Activated naive CD4-positive, alpha-beta T cell treated with anti-CD3 and anti-CD28 coated beads, Interleukin-2, amount 10 ng/mL, durations not matched to agents 7 days and 5 days (primary cell): ENCODE measurements around the gene P2RX6.

Experiments
- CTCF ChIA-PET: fragments of 350-600 bp; sonication (Branson Sonifier 250); formaldehyde crosslinking; loops from one replicate; lab custom pipeline; 2021; ENCODE audit warnings: antibody characterized with exemption; lab: Charles Lee
- DNase-seq: peaks from one replicate; pipeline ENCODE4 v3.0.0-alpha.2; 2020
- H3K27ac Mint-ChIP-seq: one replicate; pipeline ENCODE4 v1.8.0; 2021; ENCODE audit warnings: mild to moderate bottlenecking, moderate library complexity, mixed read lengths
- H3K27me3 Mint-ChIP-seq: one replicate; pipeline ENCODE4 v1.8.0; 2021; ENCODE audit warnings: mild to moderate bottlenecking, mixed read lengths
- H3K36me3 Mint-ChIP-seq: one replicate; pipeline ENCODE4 v1.8.0; 2021; ENCODE audit warnings: mixed read lengths
- H3K4me1 Mint-ChIP-seq: one replicate; pipeline ENCODE4 v1.8.0; 2021; ENCODE audit warnings: mixed read lengths
- H3K4me3 Mint-ChIP-seq: one replicate; pipeline ENCODE4 v1.8.0; 2021; ENCODE audit warnings: mild to moderate bottlenecking, moderate library complexity, mixed read lengths
- H3K9me3 Mint-ChIP-seq: one replicate; pipeline ENCODE4 v1.8.0; 2021; ENCODE audit warnings: mixed read lengths

P2RX6 gene

DNA sequence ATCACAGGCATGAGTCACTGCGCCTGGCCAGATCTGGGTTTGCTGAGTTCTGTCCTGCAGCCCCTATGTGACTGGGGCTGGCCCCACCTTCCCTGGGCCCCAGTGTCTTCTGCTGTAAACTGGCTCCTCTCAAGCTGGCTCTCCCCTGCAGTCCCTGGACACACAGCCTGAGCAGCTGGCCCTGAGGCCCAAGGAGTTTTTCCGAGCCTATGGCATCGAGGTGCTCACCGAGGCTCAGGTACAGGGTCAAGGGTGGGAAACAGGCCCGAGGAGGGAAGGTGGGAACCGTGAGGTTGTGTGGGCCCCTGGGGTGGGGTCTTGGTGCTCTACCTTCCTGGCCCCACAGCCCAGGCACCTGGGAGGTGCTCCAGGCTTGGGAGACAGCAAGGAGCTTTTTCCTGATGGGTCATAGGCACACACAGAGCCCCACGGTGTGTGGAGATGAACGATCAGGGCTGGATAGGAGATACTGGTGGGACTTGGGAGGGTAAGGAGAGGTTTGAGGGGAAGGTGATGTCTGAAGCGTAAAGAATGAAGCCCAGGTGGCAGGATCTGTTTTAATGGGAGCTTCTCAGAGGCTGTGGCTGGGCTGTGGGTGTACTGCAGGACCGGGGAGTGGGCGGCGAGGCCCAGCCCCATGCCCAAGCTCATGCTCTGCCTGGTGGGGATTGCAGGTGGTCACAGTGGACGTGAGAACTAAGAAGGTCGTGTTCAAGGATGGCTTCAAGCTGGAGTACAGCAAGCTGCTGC, 39.2 kb upstream of the P2RX6 start:
- Mint-ChIP-seq H3K27me3 (peaks cover 35% of the 10 kb centered on the region), H3K27ac (no peak overlapping the region), H3K4me1 (peaks cover 12% of the 10 kb centered on the region), H3K4me3 (no peak overlapping the region), H3K36me3 (no peaks in the 10 kb centered on the region), H3K9me3 (peaks cover 12% of the 10 kb centered on the region)
- no peak for DNase-seq
- CTCF ChIA-PET = no interaction called here

DNA sequence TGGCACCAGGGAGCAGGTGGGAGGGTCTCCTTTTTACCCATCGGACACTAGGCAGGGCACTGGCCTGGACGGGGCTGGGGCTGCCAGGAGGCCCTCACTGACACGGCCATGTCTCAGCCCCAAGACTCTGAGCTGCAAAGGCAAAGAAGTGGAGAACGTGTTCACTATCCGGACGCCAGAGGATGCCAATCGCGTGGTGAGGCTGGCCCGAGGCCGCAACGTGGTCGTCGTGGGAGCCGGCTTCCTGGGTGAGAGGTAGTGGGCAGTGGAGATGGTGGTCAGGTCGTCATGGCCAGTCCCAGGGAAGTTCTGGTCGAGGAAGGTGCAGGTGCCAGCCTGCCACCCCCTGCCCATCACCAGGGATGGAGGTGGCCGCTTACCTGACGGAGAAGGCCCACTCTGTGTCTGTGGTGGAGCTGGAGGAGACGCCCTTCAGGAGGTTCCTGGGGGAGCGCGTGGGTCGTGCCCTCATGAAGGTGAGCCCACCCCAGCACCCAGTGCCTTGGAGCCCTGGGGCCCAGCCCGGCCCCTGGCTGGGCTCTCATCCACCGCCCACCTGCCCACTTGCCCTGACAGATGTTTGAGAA, 38.6 kb upstream of the P2RX6 start:
- CTCF ChIA-PET = interaction anchor here (0.6 kb wide), 1 partner anchor 17 kb away, joined by 3 read pairs; no protein-coding TSS in a partner anchor
- no peaks in the 10 kb centered on the region for H3K36me3 Mint-ChIP-seq
- peaks cover 18% of the 10 kb centered on the region for H3K4me1 Mint-ChIP-seq
- H3K9me3 Mint-ChIP-seq = peaks cover 12% of the 10 kb centered on the region
- H3K27me3 Mint-ChIP-seq = peaks cover 32% of the 10 kb centered on the region
- H3K27ac Mint-ChIP-seq = no peak overlapping the region
- H3K4me3 Mint-ChIP-seq = no peak overlapping the region
- no peak for DNase-seq

DNA sequence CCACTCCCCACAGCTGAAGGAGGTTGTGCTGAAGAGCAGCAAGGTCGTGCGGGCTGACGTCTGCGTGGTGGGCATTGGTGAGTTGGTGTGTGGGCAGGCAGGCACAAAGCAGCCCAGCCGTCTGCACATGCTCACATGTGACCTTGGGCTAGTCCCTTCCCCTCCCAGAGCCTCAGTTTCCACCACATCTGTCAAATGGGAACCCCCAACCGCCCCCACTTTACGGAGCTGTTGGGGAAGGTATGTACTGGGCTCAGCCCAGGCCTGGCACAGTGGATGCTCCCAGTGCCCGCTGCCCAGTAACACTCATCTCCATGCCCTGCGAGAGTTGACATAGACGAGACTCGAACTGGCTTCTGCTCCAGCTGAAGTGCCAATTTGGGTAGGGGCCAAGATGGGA, 37.9 kb upstream of the P2RX6 start:
- CTCF ChIA-PET = interaction anchor here (0.6 kb wide), 1 partner anchor 17 kb away, joined by 3 read pairs; no protein-coding TSS in a partner anchor
- Mint-ChIP-seq H3K9me3 (peaks cover 12% of the 10 kb centered on the region), H3K27ac (no peak overlapping the region), H3K27me3 (peaks cover 30% of the 10 kb centered on the region), H3K4me3 (no peak overlapping the region), H3K36me3 (no peaks in the 10 kb centered on the region), H3K4me1 (peaks cover 21% of the 10 kb centered on the region)
- DNase-seq = no peak

DNA sequence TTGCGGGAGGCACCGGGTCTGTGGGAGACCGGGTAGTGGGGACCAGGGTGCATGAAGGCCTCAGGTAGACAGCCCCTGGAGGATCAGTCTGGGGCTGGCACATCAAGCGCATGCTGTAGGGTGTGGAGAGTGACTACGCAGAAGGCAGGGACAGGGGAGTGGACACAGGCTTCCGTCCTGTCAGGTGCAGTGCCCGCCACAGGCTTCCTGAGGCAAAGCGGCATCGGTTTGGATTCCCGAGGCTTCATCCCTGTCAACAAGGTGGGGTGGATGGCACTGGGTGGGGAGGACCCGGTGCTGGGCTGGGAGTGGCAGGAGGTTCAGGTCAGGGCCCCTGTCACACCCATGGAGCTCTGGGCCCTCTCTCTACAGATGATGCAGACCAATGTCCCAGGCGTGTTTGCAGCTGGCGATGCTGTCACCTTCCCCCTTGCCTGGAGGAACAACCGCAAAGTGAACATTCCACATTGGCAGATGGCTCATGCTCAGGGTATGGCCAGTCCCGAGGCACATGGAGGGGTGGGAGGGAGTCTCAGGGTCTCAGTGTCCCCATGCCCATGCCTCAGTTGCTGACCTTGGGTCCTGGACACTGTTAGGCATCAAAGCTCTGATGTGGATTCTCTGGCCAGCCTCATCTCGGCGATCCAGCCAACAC, 37.3 kb upstream of the P2RX6 start:
- Mint-ChIP-seq H3K27me3 (peaks cover 26% of the 10 kb centered on the region), H3K4me3 (no peak overlapping the region), H3K36me3 (peaks cover 2% of the 10 kb centered on the region), H3K4me1 (peaks cover 22% of the 10 kb centered on the region), H3K9me3 (peaks cover 12% of the 10 kb centered on the region), H3K27ac (no peak overlapping the region)
- no peak for DNase-seq
- CTCF ChIA-PET = no interaction called here

DNA sequence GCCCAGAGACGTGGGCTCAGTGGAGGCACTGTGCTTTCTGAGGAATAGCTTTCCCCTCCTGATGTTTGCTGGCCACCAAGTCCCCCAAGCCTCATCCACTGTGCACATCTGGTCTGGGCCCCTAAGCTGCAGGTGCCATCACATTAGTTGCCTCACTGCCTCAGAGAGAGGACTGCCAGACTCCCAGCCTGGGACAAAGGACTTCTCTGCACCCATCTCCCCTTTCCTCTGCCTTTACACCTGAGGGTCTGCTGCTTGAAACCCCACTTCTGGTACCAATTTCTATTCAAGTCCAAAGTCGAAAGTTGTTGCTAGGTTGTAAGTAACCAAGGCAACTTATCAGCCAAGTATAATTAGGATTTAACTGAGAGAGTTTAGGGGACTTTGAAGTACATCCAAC, 36.5 kb upstream of the P2RX6 start:
- Mint-ChIP-seq H3K4me1 (peaks cover 30% of the 10 kb centered on the region), H3K4me3 (no peak overlapping the region), H3K9me3 (peaks cover 12% of the 10 kb centered on the region), H3K27me3 (peaks cover 22% of the 10 kb centered on the region), H3K27ac (no peak overlapping the region), H3K36me3 (peaks cover 2% of the 10 kb centered on the region)
- no peak for DNase-seq
- CTCF ChIA-PET = no interaction called here

DNA sequence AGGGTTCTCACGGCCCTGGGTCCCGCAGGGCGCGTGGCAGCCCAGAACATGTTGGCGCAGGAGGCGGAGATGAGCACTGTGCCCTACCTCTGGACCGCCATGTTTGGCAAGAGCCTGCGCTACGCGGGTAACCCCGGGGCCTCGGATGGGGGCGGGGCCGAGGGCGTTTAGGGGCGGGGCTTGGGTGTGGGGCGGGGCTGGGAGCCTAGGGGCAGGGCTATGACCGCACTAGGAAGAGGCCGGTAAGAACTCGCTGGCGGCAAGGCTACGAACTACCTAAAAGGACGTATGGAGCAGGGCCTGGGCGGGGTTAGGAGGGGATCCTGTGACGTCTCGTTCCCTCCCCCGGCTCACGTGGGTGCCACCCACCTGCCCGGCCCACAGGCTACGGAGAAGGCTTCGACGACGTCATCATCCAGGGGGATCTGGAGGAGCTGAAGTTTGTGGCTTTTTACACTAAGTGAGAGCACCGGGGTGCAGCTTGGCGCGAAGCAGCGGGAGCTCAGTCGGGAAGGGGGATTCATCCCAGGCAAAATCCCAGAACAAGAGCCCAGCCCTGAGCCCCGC, 35.6 kb upstream of the P2RX6 start:
- Mint-ChIP-seq H3K27me3 (peaks cover 14% of the 10 kb centered on the region), H3K27ac (peak overlapping the region; percentile 24), H3K9me3 (peaks cover 12% of the 10 kb centered on the region), H3K4me1 (peaks cover 37% of the 10 kb centered on the region), H3K36me3 (peaks cover 9% of the 10 kb centered on the region), H3K4me3 (peak overlapping the region; percentile 51)
- DNase-seq = peak; percentile 80
- CTCF ChIA-PET = no interaction called here

DNA sequence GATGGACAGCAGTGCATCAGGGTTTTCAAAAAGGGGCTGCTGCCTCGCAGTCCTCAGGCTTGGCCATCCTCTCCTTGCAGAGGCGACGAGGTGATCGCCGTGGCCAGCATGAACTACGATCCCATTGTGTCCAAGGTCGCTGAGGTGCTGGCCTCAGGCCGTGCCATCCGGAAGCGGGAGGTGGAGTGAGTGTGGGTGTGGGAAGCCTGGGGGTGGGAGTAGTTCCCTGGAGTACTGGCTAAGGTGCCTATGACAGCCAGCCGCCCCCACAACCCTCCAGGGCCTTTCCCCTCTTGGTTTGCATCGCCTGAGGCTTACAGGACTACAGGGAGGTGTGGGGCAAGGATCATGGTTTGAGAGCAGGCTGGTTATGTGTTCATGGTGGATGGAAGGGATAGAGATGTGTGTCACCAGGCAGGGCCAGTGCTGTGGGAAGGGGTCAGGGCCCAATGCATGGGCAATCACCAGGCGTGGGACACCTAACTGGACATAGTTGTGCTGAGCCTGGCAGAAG, 35.0 kb upstream of the P2RX6 start:
- H3K27ac Mint-ChIP-seq = no peak overlapping the region
- H3K27me3 Mint-ChIP-seq = peaks cover 14% of the 10 kb centered on the region
- H3K4me1 Mint-ChIP-seq = peaks cover 37% of the 10 kb centered on the region
- peaks cover 12% of the 10 kb centered on the region for H3K9me3 Mint-ChIP-seq
- H3K4me3 Mint-ChIP-seq = peak overlapping the region; percentile 13
- H3K36me3 Mint-ChIP-seq = peaks cover 11% of the 10 kb centered on the region
- CTCF ChIA-PET = no interaction called here
- no peak for DNase-seq

DNA sequence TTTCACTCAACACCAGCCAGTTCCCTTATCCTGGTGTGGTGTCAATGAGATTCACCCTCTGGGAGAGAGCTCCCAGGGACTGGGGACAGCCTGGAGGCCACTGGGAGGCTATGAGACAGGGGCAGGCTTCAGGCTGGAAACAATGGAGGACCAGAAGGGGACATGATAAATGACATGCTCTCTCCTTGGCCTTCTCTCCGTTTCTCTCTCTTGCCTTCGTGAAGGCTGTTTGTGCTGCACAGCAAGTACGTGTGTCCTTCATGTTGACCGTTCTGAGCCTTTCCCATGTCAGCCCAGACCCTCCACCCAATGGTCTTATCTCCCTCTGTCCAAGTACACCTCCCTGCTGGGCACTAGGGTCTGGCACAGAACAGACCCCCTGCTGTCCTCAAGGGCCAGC, 34.4 kb upstream of the P2RX6 start:
- Mint-ChIP-seq H3K27me3 (peaks cover 13% of the 10 kb centered on the region), H3K36me3 (peaks cover 11% of the 10 kb centered on the region), H3K4me3 (peak overlapping the region; percentile 13), H3K9me3 (peaks cover 12% of the 10 kb centered on the region), H3K27ac (no peak overlapping the region), H3K4me1 (peaks cover 37% of the 10 kb centered on the region)
- no peak for DNase-seq
- CTCF ChIA-PET = no interaction called here

DNA sequence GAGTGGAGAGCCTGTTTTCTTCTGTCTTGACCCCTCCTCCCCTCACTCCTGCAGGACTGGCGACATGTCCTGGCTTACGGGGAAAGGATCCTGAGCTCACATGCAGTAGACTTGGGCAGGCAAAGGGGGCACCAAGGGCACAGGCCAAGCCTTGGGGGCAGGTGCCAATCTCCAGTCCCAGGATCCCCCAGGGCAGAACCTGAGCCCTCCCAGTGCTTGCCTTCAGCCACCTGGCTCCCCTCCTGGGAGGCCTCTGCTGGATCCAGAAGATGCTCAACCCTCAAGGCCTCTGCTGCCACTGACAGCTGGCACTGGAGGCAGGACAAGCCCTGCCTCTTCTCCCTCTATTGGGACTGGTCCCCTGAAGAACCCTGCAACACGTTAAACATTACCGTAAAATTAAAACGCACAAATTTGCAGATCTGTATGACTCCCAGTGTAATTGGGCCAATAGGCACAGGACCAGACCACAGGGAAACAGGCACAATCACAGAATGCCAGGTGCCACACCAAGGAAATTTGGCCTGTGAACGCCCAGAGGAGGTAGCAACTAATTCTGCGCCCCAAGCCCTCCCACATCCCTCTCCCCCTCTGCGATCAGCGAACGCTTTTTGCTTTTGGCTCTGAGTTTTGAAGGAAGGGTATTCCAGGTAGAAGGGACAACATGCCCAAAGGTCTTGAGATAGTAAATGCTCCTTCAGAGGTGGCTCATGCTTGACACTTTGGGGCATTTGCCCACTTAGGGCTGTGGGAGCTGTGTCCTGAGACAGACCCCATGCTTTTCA, 33.8 kb upstream of the P2RX6 start:
- CTCF ChIA-PET = interaction anchor here (1.5 to 1.8 kb wide), 4 partner anchors 18 to 95 kb away, joined by 3 to 8 read pairs (median 4); partner anchors contain the start of gene LRRC74B
- H3K36me3 Mint-ChIP-seq = peaks cover 11% of the 10 kb centered on the region
- no peak for DNase-seq
- peaks cover 7% of the 10 kb centered on the region for H3K27me3 Mint-ChIP-seq
- H3K4me3 Mint-ChIP-seq = peak overlapping the region; percentile 85
- H3K9me3 Mint-ChIP-seq = peaks cover 12% of the 10 kb centered on the region
- peaks cover 37% of the 10 kb centered on the region for H3K4me1 Mint-ChIP-seq
- peak overlapping the region; percentile 89 for H3K27ac Mint-ChIP-seq

DNA sequence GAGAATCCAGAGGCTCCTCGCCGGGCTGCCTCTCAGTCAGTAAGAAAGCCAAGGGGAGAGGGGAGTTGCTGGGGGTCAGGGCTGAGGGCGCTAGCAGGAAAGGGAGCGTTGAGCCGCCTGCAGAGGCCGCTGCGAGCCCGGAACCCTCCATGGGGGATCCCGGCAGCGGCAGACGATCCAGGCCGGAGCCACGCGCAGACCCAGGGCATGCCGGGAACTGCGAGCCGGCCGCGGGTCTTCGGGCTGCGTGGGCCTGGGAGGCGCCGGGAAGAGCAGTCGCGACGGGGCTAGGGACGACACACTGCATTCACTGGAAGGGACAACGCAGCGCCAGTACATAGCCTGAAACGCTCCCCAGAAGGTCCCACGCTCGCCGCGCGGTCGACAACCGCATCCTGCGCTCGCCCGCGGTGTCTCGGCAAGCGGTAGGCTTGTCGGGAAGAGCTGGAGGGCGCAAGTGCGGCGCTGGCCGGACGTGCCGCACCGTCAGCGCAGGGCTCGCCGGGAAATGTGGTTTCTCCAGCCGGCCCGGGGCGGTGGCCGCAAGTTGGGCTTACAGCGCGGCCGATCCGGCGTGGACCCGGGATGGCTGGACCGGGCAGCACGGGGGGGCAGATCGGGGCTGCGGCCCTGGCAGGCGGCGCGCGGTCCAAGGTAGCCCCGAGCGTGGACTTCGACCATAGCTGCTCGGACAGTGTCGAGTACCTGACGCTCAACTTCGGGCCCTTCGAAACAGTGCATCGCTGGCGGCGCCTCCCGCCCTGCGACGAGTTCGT, 33.0 kb upstream of the P2RX6 start, which contains the start of gene LZTR1:
Gene LZTR1, plus strand, starts transcription at position 511 of the 776 bp plus-strand sequence. Its CDS starts 75 bp downstream, at position 586.
- H3K4me3 Mint-ChIP-seq = peak within 1 kb of the TSS; percentile 85
- peaks cover 37% of the 10 kb centered on the region for H3K4me1 Mint-ChIP-seq
- peaks cover 12% of the 10 kb centered on the region for H3K9me3 Mint-ChIP-seq
- peaks cover 14% of the 10 kb centered on the region for H3K36me3 Mint-ChIP-seq
- CTCF ChIA-PET = interaction anchor here (1.0 to 1.8 kb wide), 5 partner anchors 18 to 96 kb away, joined by 3 to 8 read pairs (median 4); partner anchors contain the start of gene LRRC74B
- peak within 1 kb of the TSS; percentile 89 for H3K27ac Mint-ChIP-seq
- H3K27me3 Mint-ChIP-seq = peaks cover 6% of the 10 kb centered on the region
- peak; percentile 82 for DNase-seq

DNA sequence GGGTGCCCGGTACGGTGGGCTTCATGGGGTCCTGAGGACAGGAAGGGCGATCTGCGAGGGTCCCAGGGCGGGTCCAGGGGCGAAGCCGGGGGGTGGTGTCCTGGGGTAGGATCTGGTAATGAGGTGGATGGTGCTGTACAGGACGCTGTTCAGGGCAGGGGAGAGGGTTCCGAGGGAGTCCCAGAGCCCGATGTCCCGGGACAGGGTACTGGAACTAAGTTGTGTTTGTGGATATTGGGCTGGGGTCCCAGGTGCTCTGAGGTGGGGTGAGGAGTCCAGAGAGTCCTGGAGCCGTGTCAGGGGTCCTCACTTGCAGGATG, 32.4 kb upstream of the P2RX6 start:
- peak overlapping the region; percentile 85 for H3K4me3 Mint-ChIP-seq
- peak overlapping the region; percentile 80 for H3K27ac Mint-ChIP-seq
- H3K27me3 Mint-ChIP-seq = peaks cover 2% of the 10 kb centered on the region
- H3K36me3 Mint-ChIP-seq = peaks cover 14% of the 10 kb centered on the region
- H3K4me1 Mint-ChIP-seq = peaks cover 37% of the 10 kb centered on the region
- H3K9me3 Mint-ChIP-seq = peaks cover 12% of the 10 kb centered on the region
- CTCF ChIA-PET = interaction anchor here (1.0 to 1.8 kb wide), 5 partner anchors 18 to 97 kb away, joined by 3 to 8 read pairs (median 4); partner anchors contain the start of gene LRRC74B
- peak; percentile 39 for DNase-seq

DNA sequence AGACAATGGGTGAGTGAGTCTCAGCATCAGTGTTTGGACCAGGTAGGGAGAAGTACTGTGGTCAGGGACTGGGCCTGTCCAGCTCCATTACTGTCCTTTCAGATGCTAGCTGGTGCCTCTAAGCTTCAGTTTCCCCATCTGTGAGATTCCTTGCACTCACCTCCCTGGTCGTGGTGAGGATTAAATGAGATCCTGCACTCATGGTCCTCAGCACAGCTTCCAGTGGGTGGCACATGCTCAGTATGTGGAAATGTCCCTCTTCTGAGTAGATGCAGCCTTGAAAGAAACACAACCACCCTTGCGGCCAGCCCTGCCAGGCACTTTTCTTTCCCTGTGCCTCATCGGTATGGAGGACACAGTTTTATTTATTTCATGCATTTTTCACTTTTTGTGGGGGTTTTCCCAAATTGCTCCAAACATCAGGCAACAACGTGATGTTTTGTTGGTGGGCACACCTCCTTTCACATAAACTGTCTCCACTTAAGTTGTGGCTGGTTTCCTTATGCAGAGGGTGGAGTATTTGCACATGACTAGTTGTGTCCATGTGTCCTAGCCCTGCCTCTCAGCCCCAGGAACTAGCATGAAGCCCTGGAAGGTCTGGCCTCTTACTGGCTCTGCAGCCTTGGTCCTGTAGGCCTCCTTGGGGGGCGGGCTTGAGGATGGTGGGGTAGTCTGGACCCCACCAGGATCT, 31.7 kb upstream of the P2RX6 start:
- CTCF ChIA-PET = no interaction called here
- no peaks in the 10 kb centered on the region for H3K27me3 Mint-ChIP-seq
- peak overlapping the region; percentile 85 for H3K4me3 Mint-ChIP-seq
- peaks cover 37% of the 10 kb centered on the region for H3K4me1 Mint-ChIP-seq
- peak overlapping the region; percentile 80 for H3K27ac Mint-ChIP-seq
- H3K9me3 Mint-ChIP-seq = peaks cover 9% of the 10 kb centered on the region
- no peak for DNase-seq
- peaks cover 14% of the 10 kb centered on the region for H3K36me3 Mint-ChIP-seq
